HG03469 (cell line): ENCODE data around the gene TRPC4AP.
"Not testable (repeated sequence)": the region's sequence is repeated elsewhere in the genome, so short reads cannot be mapped to it uniquely, and the experiment has no call there.

Source experiments
- ATAC-seq: cut with Tn5 transposase; IDR thresholded peaks from one replicate; pipeline ENCODE4 v1.9.1; 2021; ENCODE audit warnings: mild to moderate bottlenecking, moderate library complexity, moderate number of reproducible peaks; ENCODE audit not compliant: unreplicated experiment

TRPC4AP gene

GRCh38 chr20:35104685-35105295 is 12.2 kb upstream of the TRPC4AP start:
- ATAC-seq = no peak

DNA sequence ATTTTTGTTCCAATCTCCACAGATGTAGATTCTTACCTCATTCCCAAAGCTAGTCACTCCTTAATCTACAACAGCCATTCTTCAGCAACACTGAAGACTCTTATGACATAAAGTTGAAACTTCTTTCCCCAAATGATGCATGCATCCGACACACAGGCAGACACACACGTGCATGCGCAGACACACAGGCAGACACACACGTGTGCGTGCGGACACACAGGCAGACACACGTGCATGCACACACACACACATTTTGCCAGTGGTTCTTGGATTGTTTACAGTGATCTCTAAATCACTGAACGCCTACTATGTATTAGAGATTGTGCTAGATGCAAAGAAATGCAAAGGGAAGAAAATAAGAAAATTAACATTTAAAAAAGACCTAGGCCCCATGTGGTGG is 9.0 kb upstream of the TRPC4AP start:
- no peak for ATAC-seq

GRCh38 chr20:35093267-35093884 is 769 bp upstream of the TRPC4AP start:
- ATAC-seq = no peak

GRCh38 chr20:35091816-35092523 is 637 bp downstream of the TRPC4AP start:
- no peak for ATAC-seq

DNA sequence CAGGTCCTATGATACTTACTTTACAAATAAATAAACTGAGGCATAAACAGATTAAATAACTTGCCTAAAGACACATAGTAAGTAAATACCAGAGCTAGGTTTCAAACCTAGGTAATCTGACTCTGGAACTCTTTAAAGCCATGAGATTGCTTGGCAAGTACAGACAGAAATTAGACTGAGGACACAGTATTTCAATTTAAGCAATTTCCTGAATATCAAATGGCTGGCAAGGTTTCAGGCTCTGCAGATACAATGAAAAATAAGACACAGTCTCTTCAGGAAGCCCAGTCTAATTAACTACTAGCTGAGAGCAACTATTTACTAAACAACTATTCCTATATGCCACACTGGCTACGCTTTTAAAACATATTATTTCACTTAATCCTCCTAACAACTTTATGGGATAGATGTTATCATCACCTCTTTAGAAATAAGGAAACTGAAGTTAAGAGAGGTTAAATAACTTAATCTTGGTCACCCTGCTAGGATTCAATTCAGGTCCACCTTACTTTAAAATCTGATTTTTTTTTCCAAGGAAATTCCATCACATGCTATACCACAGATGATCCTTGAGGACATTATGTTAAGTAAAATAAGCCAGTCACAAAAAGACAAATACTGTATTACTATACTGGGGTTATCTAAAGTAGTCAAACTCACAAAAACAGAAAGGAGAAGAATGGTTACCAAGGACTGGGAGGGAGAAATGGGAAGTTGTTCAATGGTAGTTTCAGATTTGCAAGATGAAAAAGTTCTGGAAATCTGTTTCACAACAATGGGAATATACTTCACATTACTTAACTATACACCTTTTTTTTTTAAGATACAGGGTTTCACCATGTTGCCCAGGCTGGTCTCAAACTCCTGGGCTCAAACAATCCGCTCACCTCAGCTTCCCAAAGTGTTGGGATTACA is 4.1 kb downstream of the TRPC4AP start:
- no peak for ATAC-seq

- ATAC-seq = no peak
Observed at GRCh38 chr20:35087791-35088190, 4.8 kb downstream of the TRPC4AP start.

- no peak for ATAC-seq
Observed at GRCh38 chr20:35087355-35087754, 5.3 kb downstream of the TRPC4AP start.

GRCh38 chr20:35085477-35086225 is 7.0 kb downstream of the TRPC4AP start:
- no peak for ATAC-seq

- ATAC-seq = no peak
Observed at GRCh38 chr20:35084998-35085397, 7.6 kb downstream of the TRPC4AP start.

- not testable (repeated sequence) for ATAC-seq
Observed at GRCh38 chr20:35080348-35080642, 12.3 kb downstream of the TRPC4AP start.

- no peak for ATAC-seq
Observed at GRCh38 chr20:35079472-35080347, 12.9 kb downstream of the TRPC4AP start.

GRCh38 chr20:35077872-35078271 is 14.7 kb downstream of the TRPC4AP start:
- ATAC-seq = no peak

- no peak for ATAC-seq
Observed at GRCh38 chr20:35077341-35077740, 15.3 kb downstream of the TRPC4AP start.

DNA sequence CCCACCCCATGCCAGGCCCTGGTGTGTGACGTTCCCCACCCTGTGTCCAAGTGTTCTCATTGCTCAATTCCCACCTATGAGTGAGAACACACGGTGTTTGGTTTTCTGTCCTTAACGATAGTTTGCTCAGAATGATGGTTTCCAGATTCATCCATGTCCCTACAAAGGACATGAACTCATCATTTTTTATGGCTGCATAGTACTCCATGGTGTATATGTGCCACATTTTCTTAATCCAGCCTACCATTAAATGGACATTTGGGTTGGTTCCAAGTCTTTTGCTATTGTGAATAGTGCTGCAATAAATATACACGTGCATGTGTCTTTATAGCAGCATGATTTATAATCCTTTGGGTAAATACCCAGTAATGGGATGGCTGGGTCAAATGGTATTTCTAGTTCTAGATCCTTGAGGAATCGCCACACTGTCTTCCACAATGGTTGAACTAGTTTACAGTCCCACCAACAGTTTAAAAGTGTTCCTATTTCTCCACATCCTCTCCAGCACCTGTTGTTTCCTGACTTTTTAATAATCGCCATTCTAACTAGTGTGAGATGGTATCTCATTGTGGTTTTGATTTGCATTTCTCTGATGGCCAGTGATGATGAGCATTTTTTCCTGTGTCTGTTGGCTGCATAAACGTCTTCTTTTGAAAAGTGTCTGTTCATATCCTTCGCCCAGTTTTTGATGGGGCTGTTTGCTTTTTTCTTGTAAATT is 21.0 kb downstream of the TRPC4AP start:
- not testable (repeated sequence) for ATAC-seq

GRCh38 chr20:35066194-35066593 is 26.4 kb downstream of the TRPC4AP start:
- no peak for ATAC-seq

- ATAC-seq = no peak
Observed at GRCh38 chr20:35065181-35065580, 27.4 kb downstream of the TRPC4AP start.

DNA sequence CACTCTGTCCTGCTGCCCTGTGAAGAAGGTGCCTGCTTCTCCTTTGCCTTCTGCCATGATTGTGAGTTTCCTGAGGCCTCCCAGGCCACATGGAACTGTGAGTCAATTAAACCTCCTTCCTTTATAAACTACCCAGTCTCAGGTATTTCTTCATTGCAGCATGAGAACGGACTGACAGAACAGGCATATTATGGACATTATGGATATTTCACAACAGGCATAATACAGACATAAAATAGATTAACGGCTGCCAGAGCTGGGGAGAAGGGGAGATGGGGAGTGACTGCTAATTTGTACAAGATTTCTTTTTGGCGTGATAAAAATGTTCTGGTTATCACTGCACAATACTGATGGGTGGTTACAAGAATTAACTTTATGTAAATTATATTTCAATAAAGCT is 29.4 kb downstream of the TRPC4AP start:
- ATAC-seq = no peak

DNA sequence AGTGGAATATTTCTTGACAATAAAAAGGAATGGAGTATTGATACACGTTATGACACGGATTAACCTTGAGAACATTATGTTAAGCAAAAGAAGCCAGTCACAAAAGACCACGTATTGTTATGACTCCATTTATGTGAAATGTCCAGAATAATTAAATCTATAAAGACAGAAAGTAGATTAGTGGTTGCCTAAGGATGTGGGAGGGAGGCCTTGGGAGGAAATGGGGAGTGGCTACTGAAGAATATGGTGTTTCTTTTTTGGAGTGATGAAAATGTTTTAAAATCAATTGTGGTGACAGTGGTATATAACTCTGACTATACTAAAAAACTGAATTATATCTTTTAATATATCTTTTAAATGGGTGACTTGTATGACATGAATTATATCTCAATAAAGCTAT is 30.1 kb downstream of the TRPC4AP start:
- ATAC-seq = no peak

DNA sequence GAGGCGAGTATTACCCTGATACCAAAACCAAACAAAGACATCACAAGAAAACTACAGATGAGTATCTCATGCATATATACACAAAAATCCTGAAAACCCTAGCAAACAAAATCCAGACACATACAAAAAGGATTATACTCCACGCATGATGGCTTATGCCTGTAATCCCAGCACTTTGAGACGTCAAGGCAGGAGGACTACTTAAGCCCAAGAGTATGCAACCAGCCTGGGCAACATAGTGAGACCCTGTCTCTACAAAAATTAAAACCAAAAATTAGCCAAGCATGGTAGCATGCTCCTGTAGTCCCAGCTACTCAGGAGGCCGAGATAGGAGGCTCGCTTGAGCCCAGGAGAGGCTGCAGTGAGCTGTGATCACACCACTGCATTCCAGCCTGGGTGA is 32.4 kb downstream of the TRPC4AP start:
- ATAC-seq = no peak
